Ectodermal cell (in vitro differentiated cells): Measurements from ENCODE around the gene ACTR1B.

Experiments
- H3K27ac ChIP-seq: 2 replicates; pipeline ENCODE4 v1.7.0; 2013; ENCODE audit warnings: mild to moderate bottlenecking, low read depth, low read length; ENCODE audit not compliant: insufficient read depth, poor library complexity, severe bottlenecking
- H3K27me3 ChIP-seq: 2 replicates; pipeline ENCODE4 v1.7.0; 2013; ENCODE audit warnings: mild to moderate bottlenecking, low read length; ENCODE audit not compliant: insufficient read depth, control insufficient read depth, poor library complexity, severe bottlenecking
- H3K36me3 ChIP-seq: one replicate; pipeline ENCODE4 v1.7.0; 2013; ENCODE audit warnings: low read length; ENCODE audit not compliant: control insufficient read depth, insufficient read depth
- H3K4me1 ChIP-seq: one replicate; pipeline ENCODE4 v1.7.0; 2013; ENCODE audit warnings: low read length; ENCODE audit not compliant: control insufficient read depth, insufficient read depth
- H3K4me3 ChIP-seq: 2 replicates; pipeline ENCODE4 v1.7.0; 2013; ENCODE audit warnings: low read depth, low read length, control low read depth; ENCODE audit not compliant: insufficient read depth
- H3K9me3 ChIP-seq: 2 replicates; pipeline ENCODE4 v1.7.0; 2013; ENCODE audit warnings: mild to moderate bottlenecking, low read length, moderate library complexity; ENCODE audit not compliant: control insufficient read depth
- WGBS, 2 experiments: methylation state at CpG; one replicate each; pipeline ENCODE4 v1.1.7; 2013; ENCODE audit warnings: missing lambda C conversion rate in 2 of 2; 5-methylcytosine and 5-hydroxymethylcytosine counted together

ACTR1B gene

GRCh38 chr2:97671526-97671925, 7.7 kb upstream of the ACTR1B start:
- 89 to 94% methylated on average over 7 of the region's 7 CpGs for WGBS, 2 experiments
- Histone ChIP-seq H3K4me1 (no peaks in the 10 kb centered on the region), H3K4me3 (no peak overlapping the region), H3K27ac (no peak overlapping the region), H3K36me3 (no peaks in the 10 kb centered on the region), H3K9me3 (no peaks in the 10 kb centered on the region), H3K27me3 (no peaks in the 10 kb centered on the region)

- Histone ChIP-seq H3K27ac (no peak overlapping the region), H3K9me3 (no peaks in the 10 kb centered on the region), H3K27me3 (no peaks in the 10 kb centered on the region), H3K36me3 (no peaks in the 10 kb centered on the region), H3K4me1 (no peaks in the 10 kb centered on the region), H3K4me3 (no peak overlapping the region)
- WGBS, 2 experiments, result 100% methylated on average over 1 of the region's 1 CpG
Observed at GRCh38 chr2:97670471-97670870, 6.6 kb upstream of the ACTR1B start.

GRCh38 chr2:97669448-97669847, 5.6 kb upstream of the ACTR1B start, which contains the start of gene C2orf92:
Gene C2orf92 (plus strand): TSS chr2:97669713. CDS start chr2:97669789, 76 bp downstream.
- no peak within 1 kb of the TSS for H3K4me3 ChIP-seq
- 97 to 98% methylated on average over 6 of the region's 6 CpGs for WGBS, 2 experiments
- H3K27me3 ChIP-seq, result no peaks in the 10 kb centered on the region
- no peaks in the 10 kb centered on the region for H3K36me3 ChIP-seq
- H3K9me3 ChIP-seq, result no peaks in the 10 kb centered on the region
- H3K4me1 ChIP-seq, result no peaks in the 10 kb centered on the region
- H3K27ac ChIP-seq, result no peak within 1 kb of the TSS

DNA sequence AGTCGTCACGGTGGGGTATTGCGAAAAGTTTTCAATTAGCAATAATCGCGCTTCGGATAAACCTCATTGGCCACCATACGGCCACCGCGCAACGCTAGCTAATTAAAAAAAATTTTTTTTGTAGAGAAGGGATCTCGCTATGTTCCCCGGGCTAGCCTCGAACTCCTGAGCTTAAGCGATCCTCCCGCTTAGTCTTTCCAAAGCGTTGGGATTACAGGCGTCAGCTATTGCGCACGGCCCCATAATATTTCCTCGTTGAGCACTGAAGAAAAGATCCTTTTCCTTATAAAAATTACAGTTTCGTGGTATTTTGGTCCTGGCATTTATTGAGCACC, 759 bp upstream of the ACTR1B start:
- peak overlapping the region; percentile 58 for H3K4me3 ChIP-seq

DNA sequence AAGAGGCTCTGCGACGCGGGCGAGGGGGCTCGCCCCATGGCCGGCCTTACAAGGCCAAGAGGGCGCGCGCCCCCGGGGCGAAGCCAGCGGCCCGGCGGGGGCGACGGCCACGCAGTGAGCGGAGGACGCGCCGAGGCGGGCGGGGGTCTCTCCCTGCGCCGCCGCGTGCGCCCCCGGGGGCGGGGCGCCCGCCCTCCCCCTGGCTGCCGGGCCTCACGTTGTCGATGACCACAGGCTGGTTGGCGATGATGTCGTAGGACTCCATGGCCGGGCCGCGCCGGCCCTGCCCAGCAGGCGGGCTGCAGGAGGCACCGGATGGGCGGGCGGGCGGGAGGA, 250 bp downstream of the ACTR1B start:
- Histone ChIP-seq H3K9me3 (no peaks in the 10 kb centered on the region), H3K4me1 (peaks cover 16% of the 10 kb centered on the region), H3K36me3 (peaks cover 7% of the 10 kb centered on the region), H3K27me3 (no peaks in the 10 kb centered on the region), H3K27ac (peak overlapping the region; percentile 78), H3K4me3 (peak overlapping the region; percentile 58)
- WGBS, 2 experiments, result 0% methylated on average over 46 of the region's 46 CpGs

More for the DNA sequence above, 759 bp upstream of the ACTR1B start:
- WGBS, 2 experiments, result 14 to 15% methylated on average over 21 of the region's 21 CpGs
- Histone ChIP-seq H3K9me3 (no peaks in the 10 kb centered on the region), H3K27me3 (no peaks in the 10 kb centered on the region), H3K27ac (peak overlapping the region; percentile 98), H3K4me1 (peaks cover 16% of the 10 kb centered on the region), H3K36me3 (no peaks in the 10 kb centered on the region)

- Histone ChIP-seq H3K27me3 (no peaks in the 10 kb centered on the region), H3K36me3 (peaks cover 11% of the 10 kb centered on the region), H3K27ac (peak overlapping the region; percentile 78), H3K9me3 (no peaks in the 10 kb centered on the region), H3K4me1 (peaks cover 16% of the 10 kb centered on the region), H3K4me3 (peak overlapping the region; percentile 58)
- 2 to 3% methylated on average over 24 of the region's 24 CpGs for WGBS, 2 experiments
Observed at GRCh38 chr2:97662895-97663625, 784 bp downstream of the ACTR1B start.

GRCh38 chr2:97662386-97662894, 1.4 kb downstream of the ACTR1B start:
- no peaks in the 10 kb centered on the region for H3K9me3 ChIP-seq
- no peak overlapping the region for H3K27ac ChIP-seq
- H3K4me3 ChIP-seq, result peak overlapping the region; percentile 58
- peaks cover 16% of the 10 kb centered on the region for H3K4me1 ChIP-seq
- WGBS, 2 experiments, result 23 to 28% methylated on average over 12 of the region's 12 CpGs
- H3K27me3 ChIP-seq, result no peaks in the 10 kb centered on the region
- H3K36me3 ChIP-seq, result peaks cover 17% of the 10 kb centered on the region

DNA sequence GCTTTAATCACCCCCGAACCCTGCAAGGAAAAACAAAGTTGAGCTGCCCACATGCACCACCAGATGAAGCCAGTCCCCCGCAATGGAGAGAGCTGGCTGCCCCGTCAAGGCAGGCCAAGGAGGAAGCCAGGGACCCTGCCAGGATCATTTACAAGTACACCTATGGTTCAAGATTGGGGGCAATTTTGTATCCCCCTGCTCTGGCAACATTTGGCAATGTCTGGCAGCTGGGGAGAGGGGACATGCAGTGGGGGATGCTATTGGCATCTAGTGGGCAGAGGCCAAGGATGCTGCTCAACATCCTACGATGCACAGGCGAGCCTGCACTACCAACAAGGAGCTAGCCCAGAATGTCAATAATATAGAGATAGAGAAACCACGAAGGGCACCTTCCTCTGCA, 1.9 kb downstream of the ACTR1B start:
- Histone ChIP-seq H3K27me3 (no peaks in the 10 kb centered on the region), H3K36me3 (peaks cover 23% of the 10 kb centered on the region), H3K4me1 (peaks cover 16% of the 10 kb centered on the region), H3K4me3 (peak overlapping the region; percentile 58), H3K27ac (no peak overlapping the region), H3K9me3 (no peaks in the 10 kb centered on the region)
- WGBS, 2 experiments, result 92% methylated on average over 6 of the region's 6 CpGs

GRCh38 chr2:97660775-97661389, 3.0 kb downstream of the ACTR1B start:
- H3K4me1 ChIP-seq, result peaks cover 16% of the 10 kb centered on the region
- no peaks in the 10 kb centered on the region for H3K27me3 ChIP-seq
- WGBS, 2 experiments, result 93% methylated on average over 18 of the region's 18 CpGs
- H3K36me3 ChIP-seq, result peaks cover 27% of the 10 kb centered on the region
- H3K27ac ChIP-seq, result no peak overlapping the region
- H3K9me3 ChIP-seq, result no peaks in the 10 kb centered on the region
- H3K4me3 ChIP-seq, result no peak overlapping the region

- H3K27ac ChIP-seq, result no peak overlapping the region
- H3K4me1 ChIP-seq, result peaks cover 16% of the 10 kb centered on the region
- WGBS, 2 experiments, result 95% methylated on average over 20 of the region's 20 CpGs
- H3K27me3 ChIP-seq, result no peaks in the 10 kb centered on the region
- peaks cover 27% of the 10 kb centered on the region for H3K36me3 ChIP-seq
- no peaks in the 10 kb centered on the region for H3K9me3 ChIP-seq
- H3K4me3 ChIP-seq, result no peak overlapping the region
Observed at GRCh38 chr2:97660044-97660774, 3.6 kb downstream of the ACTR1B start.
